Subcutaneous adipose tissue (tissue), 4 donors: ENCODE results near the gene EIF4A2. TPM values are rescaled to one million over a fixed set of nuclear protein-coding genes. Genes with fewer than 3 reads are reported as not detected.

Source experiments
- total RNA-seq, 4 donors: library from RNA; depleted of rRNA; stranded (reverse); fragments of >200 nt; gene quantifications; one replicate each; pipeline ENCODE4 v1.1.0, GENCODE V29; 2016
- TF ChIP-seq, protein P1 (sequence below): fragments of 450-650 bp; IDR thresholded peaks from one replicate; pipeline ENCODE4 v1.5.1; 2016; ENCODE audit warnings: low read depth, mild to moderate bottlenecking, control low read depth, antibody characterized with exemption, moderate library complexity

The EIF4A2 gene
- total RNA-seq, 4 donors from 2014 or later = 320 to 423 (median 376) TPM

DNA sequence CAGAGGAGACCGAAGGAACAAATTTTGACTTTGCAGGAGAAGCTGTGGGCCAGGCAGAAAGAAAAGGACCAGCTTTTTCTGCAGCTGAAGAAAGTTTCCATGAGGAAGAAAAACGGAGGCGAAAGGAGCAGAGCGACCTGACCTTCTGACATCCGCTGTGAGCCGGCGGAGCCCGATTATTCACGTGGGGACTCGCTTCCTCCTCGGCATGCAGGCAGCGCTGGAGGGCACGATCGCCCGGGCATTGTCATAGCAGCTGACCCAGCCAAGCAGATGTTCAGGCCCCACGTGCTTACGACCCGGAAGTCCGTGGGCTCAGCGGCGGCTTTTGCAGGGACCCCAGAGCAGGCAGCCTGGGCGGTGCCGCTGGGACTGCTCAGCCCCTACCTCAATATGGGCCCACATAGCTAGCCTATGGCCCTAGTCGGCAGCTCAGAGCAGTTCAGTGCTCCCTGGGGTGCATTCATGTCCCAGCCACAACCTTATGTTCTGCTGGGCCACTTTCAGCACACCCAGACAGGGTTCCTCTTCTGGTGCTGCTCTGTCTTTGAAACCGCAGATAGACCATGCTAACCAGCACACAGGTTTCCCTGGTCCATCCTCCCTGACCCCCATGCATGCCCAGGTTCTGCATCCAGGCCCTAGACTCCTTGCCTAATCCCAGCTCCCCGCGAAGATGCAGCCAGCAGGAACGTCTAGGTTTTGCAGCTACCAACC, 10.5 kb upstream of the EIF4A2 start:
- TF ChIP-seq, protein P1, sequence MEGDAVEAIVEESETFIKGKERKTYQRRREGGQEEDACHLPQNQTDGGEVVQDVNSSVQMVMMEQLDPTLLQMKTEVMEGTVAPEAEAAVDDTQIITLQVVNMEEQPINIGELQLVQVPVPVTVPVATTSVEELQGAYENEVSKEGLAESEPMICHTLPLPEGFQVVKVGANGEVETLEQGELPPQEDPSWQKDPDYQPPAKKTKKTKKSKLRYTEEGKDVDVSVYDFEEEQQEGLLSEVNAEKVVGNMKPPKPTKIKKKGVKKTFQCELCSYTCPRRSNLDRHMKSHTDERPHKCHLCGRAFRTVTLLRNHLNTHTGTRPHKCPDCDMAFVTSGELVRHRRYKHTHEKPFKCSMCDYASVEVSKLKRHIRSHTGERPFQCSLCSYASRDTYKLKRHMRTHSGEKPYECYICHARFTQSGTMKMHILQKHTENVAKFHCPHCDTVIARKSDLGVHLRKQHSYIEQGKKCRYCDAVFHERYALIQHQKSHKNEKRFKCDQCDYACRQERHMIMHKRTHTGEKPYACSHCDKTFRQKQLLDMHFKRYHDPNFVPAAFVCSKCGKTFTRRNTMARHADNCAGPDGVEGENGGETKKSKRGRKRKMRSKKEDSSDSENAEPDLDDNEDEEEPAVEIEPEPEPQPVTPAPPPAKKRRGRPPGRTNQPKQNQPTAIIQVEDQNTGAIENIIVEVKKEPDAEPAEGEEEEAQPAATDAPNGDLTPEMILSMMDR = no peak

- TF ChIP-seq, protein P1 = no peak
These were observed 7.4 kb upstream of the EIF4A2 start for GRCh38 chr3:186775999-186776398.

DNA sequence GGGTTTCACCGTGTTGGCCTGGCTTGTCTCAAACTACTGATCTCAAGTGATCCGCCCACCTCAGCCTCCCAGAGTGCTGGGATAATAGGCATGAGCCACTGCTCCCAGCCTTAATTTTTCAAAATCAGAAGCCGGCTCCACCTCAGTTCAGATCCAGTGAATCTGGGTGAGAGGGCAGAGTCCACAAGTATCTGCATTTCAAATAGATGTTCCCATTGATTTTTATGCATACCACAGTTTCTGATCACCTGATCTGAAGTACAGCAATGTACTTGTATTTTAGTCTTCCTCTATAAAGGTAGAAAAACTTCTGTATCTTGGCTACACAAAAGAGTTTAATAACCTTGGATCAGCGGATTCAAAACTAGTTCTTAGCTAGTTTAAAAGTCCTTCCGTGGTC, 4.2 kb upstream of the EIF4A2 start:
- TF ChIP-seq, protein P1 = no peak

DNA sequence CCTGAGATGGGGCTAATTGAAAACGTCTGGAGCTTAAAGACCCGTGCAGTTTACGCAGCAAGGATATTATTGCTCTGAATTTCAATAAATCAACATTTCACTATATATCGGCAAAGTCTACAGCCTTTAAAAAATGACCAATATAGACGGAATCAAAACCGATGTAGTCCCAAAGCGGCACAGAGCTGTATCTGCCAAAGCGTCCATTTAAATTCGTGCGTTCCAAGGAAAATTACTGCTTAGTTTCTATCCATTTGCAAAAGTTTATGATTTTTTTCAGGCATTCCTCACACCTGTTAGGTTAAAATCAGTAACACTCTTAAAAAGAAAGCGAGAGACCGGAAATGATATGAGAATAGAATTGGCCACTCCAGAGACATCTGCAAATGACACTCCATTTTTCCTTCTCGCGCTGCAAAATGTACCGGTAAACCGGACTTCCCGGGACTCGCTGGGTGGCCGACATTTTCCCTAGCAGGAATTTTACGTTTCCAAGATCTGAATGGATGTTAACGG, 777 bp upstream of the EIF4A2 start:
- TF ChIP-seq, protein P1 = no peak

DNA sequence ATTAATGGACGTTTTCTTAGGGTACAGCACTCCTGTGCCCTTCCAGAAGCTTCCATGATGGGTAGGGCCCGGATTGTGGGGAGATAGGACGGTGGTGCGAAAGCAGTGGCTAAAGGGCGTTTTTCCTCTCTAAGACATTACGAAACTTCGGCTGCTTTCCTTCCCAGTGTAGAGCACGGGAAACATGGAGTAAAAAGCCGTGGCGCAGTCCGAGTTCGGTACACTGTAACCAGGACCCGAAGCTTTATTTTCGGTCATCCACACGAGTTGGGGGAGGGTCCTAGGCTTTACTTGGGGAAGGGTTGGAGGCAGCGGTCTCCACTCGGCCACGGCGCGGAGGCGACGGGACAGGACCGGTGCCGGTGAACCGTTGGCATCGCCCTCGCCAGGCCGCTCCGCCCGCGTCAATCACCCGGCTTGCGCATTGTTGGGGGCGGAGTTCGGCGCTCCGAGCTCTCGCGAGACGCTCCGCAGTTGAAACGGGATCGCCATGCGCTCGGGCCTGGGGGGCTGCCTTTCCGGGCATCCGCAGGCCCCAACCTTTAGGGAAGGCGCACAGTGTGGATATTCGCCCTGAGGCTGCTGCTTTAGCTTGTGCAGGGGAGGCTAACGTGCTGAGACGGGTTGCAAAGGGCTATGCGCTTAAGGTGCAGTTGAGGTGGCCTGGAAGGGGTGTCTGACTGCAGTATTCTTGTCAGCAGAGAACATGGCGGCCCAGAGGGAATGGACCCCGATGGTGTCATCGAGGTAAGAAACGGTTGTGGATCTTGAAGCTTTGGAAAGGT, 546 bp downstream of the EIF4A2 start:
- TF ChIP-seq, protein P1 = no peak

DNA sequence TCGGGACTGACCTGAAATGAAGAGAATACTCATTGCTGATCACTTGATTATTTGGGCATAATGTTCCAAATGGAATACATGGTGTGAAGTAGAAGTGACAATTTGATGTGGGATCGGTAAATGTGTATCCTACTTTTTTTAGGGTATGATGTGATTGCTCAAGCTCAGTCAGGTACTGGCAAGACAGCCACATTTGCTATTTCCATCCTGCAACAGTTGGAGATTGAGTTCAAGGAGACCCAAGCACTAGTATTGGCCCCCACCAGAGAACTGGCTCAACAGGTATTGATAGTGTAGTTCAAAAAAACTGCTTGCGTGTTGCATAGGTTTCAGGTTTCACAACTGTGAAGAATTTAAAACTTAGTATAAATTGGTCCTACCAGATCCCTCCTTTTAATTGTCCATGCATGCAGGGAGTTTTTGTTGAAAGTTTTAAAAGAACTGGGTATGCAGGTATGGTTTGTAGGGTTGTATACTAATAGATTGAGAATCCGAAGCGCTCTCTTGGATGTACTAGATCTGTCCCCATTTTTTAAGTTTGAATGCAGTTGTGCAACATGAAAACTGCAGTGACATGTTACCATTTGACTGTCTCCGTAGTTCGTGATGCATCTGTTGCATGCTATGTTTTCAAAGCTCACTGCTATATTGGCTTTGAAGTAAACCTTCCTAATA, 1.6 kb downstream of the EIF4A2 start:
- TF ChIP-seq, protein P1 = no peak
